GDM1 (cell line): ENCODE data around the gene C1orf74.

Source experiments
- DNase-seq: peaks from one replicate; lab custom pipeline; 2025; lab: John Stamatoyannopoulos, UW

The C1orf74 gene

GRCh38 chr1:209746451-209747165 is 37.8 kb downstream of the C1orf74 start:
- DNase-seq = no peak

- DNase-seq = no peak
These were observed 41.2 kb downstream of the C1orf74 start for GRCh38 chr1:209743145-209743482.

GRCh38 chr1:209742409-209743144 is 41.8 kb downstream of the C1orf74 start:
- no peak for DNase-seq

GRCh38 chr1:209741889-209742288 is 42.5 kb downstream of the C1orf74 start:
- no peak for DNase-seq

- DNase-seq = no peak
These were observed 43.2 kb downstream of the C1orf74 start for GRCh38 chr1:209741193-209741592.

- no peak for DNase-seq
These were observed 46.1 kb downstream of the C1orf74 start for GRCh38 chr1:209738270-209738669.

- no peak for DNase-seq
These were observed 47.2 kb downstream of the C1orf74 start for GRCh38 chr1:209737118-209737505.

- no peak for DNase-seq
These were observed 47.8 kb downstream of the C1orf74 start for GRCh38 chr1:209736490-209737117.

GRCh38 chr1:209733409-209734192 is 50.8 kb downstream of the C1orf74 start:
- DNase-seq = no peak

GRCh38 chr1:209732725-209733124 is 51.6 kb downstream of the C1orf74 start:
- DNase-seq = no peak

- DNase-seq = no peak
These were observed 54.9 kb downstream of the C1orf74 start for GRCh38 chr1:209729436-209729835.
